ENCODE data around the gene ABCA10.
A peak's percentile ranks its signal among the peaks of the same experiment; 100 is the strongest.

The ABCA10 gene

GRCh38 chr17:69154267-69154666, 74.4 kb downstream of the ABCA10 start:
- DNase-seq (ENCODE audit: low spot score): no peak

DNA sequence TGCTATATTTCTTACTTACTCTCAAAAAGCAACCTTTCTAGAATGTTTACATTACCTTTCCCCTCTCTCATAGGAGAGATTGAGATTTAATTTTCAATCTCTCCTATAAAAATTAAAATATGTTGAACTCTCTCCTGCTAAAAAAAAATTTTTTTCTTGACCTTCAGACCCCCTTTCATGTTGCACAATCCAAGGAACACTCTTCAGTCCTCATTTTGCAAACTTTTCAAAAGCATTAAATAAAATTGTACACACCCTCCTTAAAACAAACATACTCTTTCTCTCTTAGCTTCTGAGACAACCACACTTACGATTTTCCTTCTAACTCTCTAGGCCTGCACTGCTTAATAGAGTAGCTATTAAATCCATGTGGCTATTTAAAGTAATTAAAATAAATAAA, 78.3 kb downstream of the ABCA10 start:
- no peak for DNase-seq (ENCODE audit: low spot score)

- no peak for DNase-seq (ENCODE audit: low spot score)
These were observed 81.2 kb downstream of the ABCA10 start for GRCh38 chr17:69147460-69147859.

GRCh38 chr17:69144331-69145255, 84.0 kb downstream of the ABCA10 start:
- no peak for DNase-seq (ENCODE audit: low spot score)

GRCh38 chr17:69143683-69144231, 84.9 kb downstream of the ABCA10 start:
- no peak for DNase-seq (ENCODE audit: low spot score)

DNA sequence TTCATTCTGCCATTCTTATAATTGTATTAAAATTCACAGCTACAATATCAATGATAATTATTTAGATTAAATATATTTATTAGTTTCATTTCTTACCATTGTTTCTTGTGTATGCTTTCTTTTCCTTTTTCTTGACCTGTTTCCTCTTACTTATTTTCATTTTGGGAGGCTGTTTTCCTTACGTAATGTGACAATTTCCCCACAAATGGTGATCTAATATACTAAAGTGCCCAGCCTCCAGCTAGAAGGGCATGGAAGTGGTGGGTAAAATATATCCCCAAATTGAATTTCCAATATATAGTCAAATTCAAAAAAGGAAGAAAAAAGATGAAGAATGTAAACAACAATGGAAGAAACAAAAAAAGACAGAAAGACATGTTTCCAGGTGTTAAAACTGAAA, 85.5 kb downstream of the ABCA10 start:
- DNase-seq (ENCODE audit: low spot score): no peak

DNA sequence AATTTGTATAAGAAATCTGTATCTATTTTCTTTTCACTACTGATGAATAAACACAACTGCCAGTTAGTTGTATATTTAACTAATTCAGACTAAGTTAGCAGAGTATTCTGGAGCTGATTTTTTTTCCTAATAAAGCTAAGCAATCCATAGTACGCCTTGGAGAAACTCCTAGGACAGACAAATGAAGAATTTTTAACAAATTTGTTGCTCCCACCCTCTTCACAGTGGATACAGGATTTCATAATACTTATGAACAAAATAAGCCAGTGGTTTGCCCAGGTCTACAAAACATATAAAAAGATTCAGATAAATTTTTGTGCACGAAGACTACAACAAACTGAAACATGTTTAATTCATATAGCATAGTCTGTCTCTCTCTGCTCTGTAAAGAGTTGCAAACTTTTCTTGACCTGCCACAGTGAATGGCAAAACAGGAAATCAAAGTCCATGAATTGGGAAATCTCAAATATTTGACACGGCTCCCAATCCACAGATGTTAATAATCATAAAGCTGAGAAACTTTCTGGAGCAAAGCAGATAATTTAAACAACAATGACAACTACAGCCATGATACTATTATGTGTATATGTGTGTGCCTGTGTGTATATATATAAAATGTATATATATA, 86.3 kb downstream of the ABCA10 start:
- no peak for DNase-seq (ENCODE audit: low spot score)

DNA sequence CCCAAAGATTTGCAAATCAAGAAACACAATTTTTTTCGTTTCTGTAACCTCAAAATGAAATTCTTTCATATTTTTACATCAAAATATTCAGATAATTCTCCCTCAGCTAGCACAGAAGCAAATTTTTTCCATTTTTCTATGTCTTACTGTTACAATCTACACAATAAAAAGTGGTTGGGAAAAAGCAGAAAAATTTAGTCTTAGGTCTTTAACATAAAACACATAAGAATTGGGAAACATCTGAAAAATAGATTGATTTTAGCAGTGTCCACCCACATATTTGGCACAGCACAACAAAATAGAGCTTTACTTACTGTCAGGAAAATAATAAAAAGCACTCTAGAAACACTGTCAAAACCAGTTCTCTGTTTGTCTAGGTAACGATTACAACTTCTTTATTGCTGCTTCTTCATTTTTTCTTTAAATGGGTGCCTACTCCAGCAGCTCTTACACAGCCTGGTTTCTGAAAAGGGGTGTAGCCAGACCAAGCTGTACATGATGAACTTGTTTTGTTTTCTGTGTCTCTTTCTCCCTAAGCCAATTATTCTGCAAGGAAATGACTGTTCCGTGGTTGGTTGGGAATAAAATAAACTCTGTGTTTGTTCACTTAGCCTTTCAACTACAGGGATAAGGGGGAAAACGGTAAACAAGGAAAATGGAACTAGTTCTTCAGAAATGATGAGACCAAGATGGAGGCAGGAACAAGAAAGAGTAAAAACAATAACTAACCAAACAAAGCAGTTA, 87.0 kb downstream of the ABCA10 start, which contains the start of gene ABCA6:
Gene ABCA6 (minus strand): TSS at position 465 of the 744 bp plus-strand sequence. CDS start 1,192 bp downstream, outside the sequence.
- no peak for DNase-seq (ENCODE audit: low spot score)

- DNase-seq (ENCODE audit: low spot score): no peak
These were observed 94.5 kb downstream of the ABCA10 start for GRCh38 chr17:69134112-69134511.

GRCh38 chr17:69130627-69131296, 97.9 kb downstream of the ABCA10 start:
- no peak for DNase-seq (ENCODE audit: low spot score)

- DNase-seq (ENCODE audit: low spot score): no peak
These were observed 105.0 kb downstream of the ABCA10 start for GRCh38 chr17:69123626-69124025.

DNA sequence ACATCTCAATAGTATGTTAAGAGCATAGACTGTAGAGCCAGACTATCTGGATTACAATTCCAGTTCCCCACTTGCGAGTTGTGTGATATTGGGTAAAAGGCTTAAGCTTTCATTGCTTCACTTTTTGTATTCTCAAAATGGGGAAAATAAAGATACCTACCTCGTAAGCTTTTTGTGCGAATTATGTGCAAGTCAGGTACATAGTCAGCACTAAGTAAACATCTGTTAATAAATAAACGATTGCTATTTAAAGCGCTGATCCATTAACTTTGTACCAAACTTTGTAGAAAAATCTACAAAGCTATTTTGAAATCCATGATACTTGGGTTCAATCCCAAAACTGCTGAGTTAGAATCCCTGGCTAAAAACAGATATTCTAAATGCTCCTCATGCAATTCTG, 106.6 kb downstream of the ABCA10 start:
- peak; percentile 6 for DNase-seq (ENCODE audit: low spot score)

GRCh38 chr17:69117855-69118784, 110.5 kb downstream of the ABCA10 start:
- no peak for DNase-seq (ENCODE audit: low spot score)

DNA sequence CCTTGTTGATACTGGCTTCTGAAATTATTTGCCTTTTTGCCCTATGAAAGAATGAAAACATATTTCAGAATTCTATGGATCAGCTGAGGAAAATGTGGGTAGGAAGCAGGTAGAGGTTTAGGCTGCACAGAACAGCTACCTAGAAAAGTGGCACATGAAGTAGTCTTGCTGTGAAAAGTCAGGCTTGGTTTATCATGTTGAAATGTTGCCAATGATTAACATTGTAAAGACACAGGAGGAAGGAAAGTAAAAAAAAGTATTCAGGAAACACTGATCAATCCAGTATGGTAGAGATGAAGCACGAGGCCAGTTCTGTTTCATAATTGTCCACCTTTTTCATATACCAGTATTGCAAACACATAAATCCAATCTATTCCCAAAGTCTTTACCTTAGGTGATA, 116.8 kb downstream of the ABCA10 start:
- peak; percentile 42 for DNase-seq (ENCODE audit: low spot score)

GRCh38 chr17:69105907-69106730, 122.5 kb downstream of the ABCA10 start:
- DNase-seq (ENCODE audit: low spot score): no peak

DNA sequence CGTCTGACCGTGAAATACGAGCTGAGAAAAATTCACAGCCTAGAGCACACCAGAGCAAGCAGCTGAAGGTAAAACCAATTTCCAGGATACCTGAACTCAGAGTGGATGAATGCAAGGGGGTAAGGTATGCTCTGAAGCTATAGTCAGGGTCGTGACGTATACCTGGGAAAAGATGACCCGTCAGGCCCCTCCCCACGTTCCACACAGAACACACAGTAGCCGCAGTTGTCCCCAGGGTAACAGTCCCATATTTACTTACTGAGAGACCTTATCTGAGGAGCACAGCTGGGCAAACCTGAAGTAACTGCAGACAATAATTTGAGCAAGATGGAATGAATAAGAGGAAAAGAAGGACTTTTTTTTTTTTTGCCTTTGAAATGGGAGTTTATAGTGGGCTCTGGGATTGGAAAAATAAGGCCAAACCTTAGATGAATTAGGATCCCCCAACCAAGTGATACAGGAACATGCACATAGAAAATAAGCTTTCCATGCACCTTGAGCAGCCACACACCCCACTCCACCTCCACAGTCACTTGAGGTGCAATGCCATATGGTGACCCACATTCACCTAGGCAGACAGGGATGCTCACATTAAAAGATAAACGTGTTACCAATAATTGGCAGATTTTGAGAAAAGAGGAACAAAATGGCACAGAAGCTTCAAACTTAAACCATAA, 124.9 kb downstream of the ABCA10 start:
- DNase-seq (ENCODE audit: low spot score): no peak

DNA sequence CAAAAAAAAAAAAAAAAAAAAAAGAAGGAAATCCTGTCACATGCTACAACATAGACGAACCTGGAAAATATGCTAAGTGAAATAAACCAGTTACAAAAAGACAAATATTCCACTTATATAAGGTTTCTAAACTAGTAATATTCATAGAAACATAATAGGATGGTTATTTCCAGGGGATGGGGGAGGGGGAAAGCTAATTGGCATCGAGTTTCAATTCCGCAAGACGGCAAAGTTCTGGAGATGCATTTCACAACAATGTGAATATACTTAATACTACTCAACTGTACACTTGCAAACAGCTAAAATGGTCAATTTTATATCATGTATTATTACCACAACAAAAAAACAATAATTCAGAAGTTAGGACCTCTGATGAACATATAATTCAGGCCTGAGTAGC, 130.0 kb downstream of the ABCA10 start:
- no peak for DNase-seq (ENCODE audit: low spot score)

Data from kidney tubule cell (primary cell).